SK-N-SH treated with all-trans-retinoic acid at 6 μM for 48 hours (cell line): ENCODE measurements around the gene HOXA13.

Experiments
- ATAC-seq: fragments of 200-7000 bp; cut with Tn5 transposase; 3 replicates; pipeline ENCODE4 v1.9.1; 2020; ENCODE audit warnings: mild to moderate bottlenecking, moderate library complexity
- ARNTL ChIP-seq: fragments of 450-650 bp; formaldehyde crosslinking; IDR thresholded peaks from 2 replicates; pipeline ENCODE4 v1.5.0; 2020; ENCODE audit warnings: low read depth, mild to moderate bottlenecking, moderate library complexity, borderline replicate concordance
- BACH2 ChIP-seq: fragments of 250-450 bp; sonication (Bioruptor Pico); IDR thresholded peaks from 2 replicates; pipeline ENCODE4 v1.9.0; 2021; ENCODE audit warnings: mild to moderate bottlenecking, borderline replicate concordance
- CSDC2 ChIP-seq: fragments of 250-450 bp; sonication (Bioruptor Pico); IDR thresholded peaks from 2 replicates; pipeline ENCODE4 v1.5.0; 2020; ENCODE audit warnings: mild to moderate bottlenecking, moderate library complexity
- GLIS3 ChIP-seq: fragments of 250-450 bp; sonication (Bioruptor Pico); IDR thresholded peaks from 2 replicates; pipeline ENCODE4 v1.5.0; 2020; ENCODE audit warnings: mild to moderate bottlenecking, moderate library complexity
- ISL1 ChIP-seq: fragments of 250-450 bp; sonication (Bioruptor Pico); IDR thresholded peaks from 2 replicates; pipeline ENCODE4 v2.1.2; 2022; ENCODE audit warnings: mild to moderate bottlenecking, moderate library complexity
- OSR1 ChIP-seq: fragments of 250-450 bp; sonication (Bioruptor Pico); IDR thresholded peaks from 2 replicates; pipeline ENCODE4 v1.8.0; 2022; ENCODE audit warnings: moderate library complexity, mild to moderate bottlenecking, inconsistent platforms
- PPARA ChIP-seq: fragments of 250-450 bp; sonication (Bioruptor Pico); IDR thresholded peaks from 2 replicates; pipeline ENCODE4 v1.5.0; 2020; ENCODE audit warnings: mild to moderate bottlenecking, borderline replicate concordance
- RARB ChIP-seq: fragments of 250-450 bp; sonication (Bioruptor Pico); IDR thresholded peaks from 2 replicates; pipeline ENCODE4 v1.8.0; 2021; ENCODE audit warnings: mild to moderate bottlenecking, moderate library complexity
- SNAI2 ChIP-seq: fragments of 250-450 bp; sonication (Bioruptor Pico); IDR thresholded peaks from 2 replicates; pipeline ENCODE4 v1.5.0; 2020; ENCODE audit warnings: mild to moderate bottlenecking, moderate library complexity
- TCF4 ChIP-seq: fragments of 250-450 bp; sonication (Bioruptor Pico); IDR thresholded peaks from 2 replicates; pipeline ENCODE4 v1.8.0; 2021; ENCODE audit warnings: mild to moderate bottlenecking, moderate library complexity, borderline replicate concordance
- TOX ChIP-seq: fragments of 250-450 bp; sonication (Bioruptor Pico); IDR thresholded peaks from 2 replicates; pipeline ENCODE4 v1.8.0; 2021; ENCODE audit warnings: mild to moderate bottlenecking, moderate library complexity, borderline replicate concordance
- ZC3H10 ChIP-seq: fragments of 250-450 bp; sonication (Bioruptor Pico); IDR thresholded peaks from 2 replicates; pipeline ENCODE4 v1.5.1; 2021; ENCODE audit warnings: mild to moderate bottlenecking, moderate library complexity
- ZFP3 ChIP-seq: fragments of 250-450 bp; sonication (Bioruptor Pico); IDR thresholded peaks from 2 replicates; pipeline ENCODE4 v1.5.0; 2020; ENCODE audit warnings: mild to moderate bottlenecking, moderate library complexity
- ZFP30 ChIP-seq: fragments of 450-650 bp; formaldehyde crosslinking; IDR thresholded peaks from 2 replicates; pipeline ENCODE4 v1.5.0; 2022; ENCODE audit warnings: mild to moderate bottlenecking, moderate library complexity
- ZNF565 ChIP-seq: fragments of 450-650 bp; formaldehyde crosslinking; conservative IDR thresholded peaks from 2 replicates; pipeline ENCODE4 v1.5.0; 2020; ENCODE audit warnings: low read depth, mild to moderate bottlenecking, moderate library complexity
- ZNF70 ChIP-seq: fragments of 450-650 bp; formaldehyde crosslinking; IDR thresholded peaks from 2 replicates; pipeline ENCODE4 v1.5.0; 2020; ENCODE audit warnings: mild to moderate bottlenecking, moderate library complexity
- ZNF8 ChIP-seq: fragments of 450-650 bp; formaldehyde crosslinking; IDR thresholded peaks from 2 replicates; pipeline ENCODE4 v1.5.0; 2020; ENCODE audit warnings: mild to moderate bottlenecking, moderate library complexity
- TF ChIP-seq, protein P1 (sequence below): fragments of 250-450 bp; sonication (Bioruptor Pico); IDR thresholded peaks from 2 replicates; pipeline ENCODE4 v1.8.0; 2020; ENCODE audit warnings: mild to moderate bottlenecking, moderate library complexity, borderline replicate concordance
- TF ChIP-seq, protein P2 (sequence below): fragments of 250-450 bp; sonication (Bioruptor Pico); IDR thresholded peaks from 2 replicates; pipeline ENCODE4 v1.5.1; 2021; ENCODE audit warnings: mild to moderate bottlenecking, moderate library complexity
- TF ChIP-seq, protein P3 (sequence below): fragments of 250-450 bp; sonication (Bioruptor Pico); IDR thresholded peaks from 2 replicates; pipeline ENCODE4 v1.5.0; 2020; ENCODE audit warnings: mild to moderate bottlenecking, moderate library complexity
- TF ChIP-seq, protein P4 (sequence below): fragments of 250-450 bp; sonication (Bioruptor Pico); IDR thresholded peaks from 2 replicates; pipeline ENCODE4 v1.8.0; 2021; ENCODE audit warnings: low read depth, mild to moderate bottlenecking, moderate library complexity, borderline replicate concordance
- TF ChIP-seq, protein P5 (sequence below): fragments of 250-450 bp; sonication (Bioruptor Pico); IDR thresholded peaks from 2 replicates; pipeline ENCODE4 v1.5.1; 2020; ENCODE audit warnings: low read depth, mild to moderate bottlenecking, moderate library complexity

Gene HOXA13

DNA sequence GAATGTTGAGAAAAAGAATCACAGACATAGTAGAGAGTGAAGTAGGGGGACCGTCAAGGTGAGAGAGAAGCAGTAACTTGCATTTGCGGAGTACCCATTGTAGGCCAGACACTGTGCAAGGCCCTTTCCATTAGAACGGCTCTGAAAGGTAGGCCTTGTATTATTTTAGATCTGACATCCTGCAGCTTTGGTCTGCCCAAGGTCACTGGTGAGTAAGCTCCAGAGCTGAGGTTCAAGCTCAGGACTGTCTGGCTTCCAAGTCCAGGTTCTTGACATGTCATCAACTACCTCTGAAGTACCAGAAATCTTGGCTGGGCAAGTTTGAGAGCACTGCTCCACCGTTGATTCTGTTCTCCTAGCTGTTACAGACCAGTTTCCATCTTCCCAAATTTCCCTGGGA is 29.6 kb upstream of the HOXA13 start:
- ATAC-seq = no peak
- TF ChIP-seq ZNF8 = no peak
- no peak for TF ChIP-seq PPARA (CRISPR knock-in tag)
- TF ChIP-seq, protein P1, sequence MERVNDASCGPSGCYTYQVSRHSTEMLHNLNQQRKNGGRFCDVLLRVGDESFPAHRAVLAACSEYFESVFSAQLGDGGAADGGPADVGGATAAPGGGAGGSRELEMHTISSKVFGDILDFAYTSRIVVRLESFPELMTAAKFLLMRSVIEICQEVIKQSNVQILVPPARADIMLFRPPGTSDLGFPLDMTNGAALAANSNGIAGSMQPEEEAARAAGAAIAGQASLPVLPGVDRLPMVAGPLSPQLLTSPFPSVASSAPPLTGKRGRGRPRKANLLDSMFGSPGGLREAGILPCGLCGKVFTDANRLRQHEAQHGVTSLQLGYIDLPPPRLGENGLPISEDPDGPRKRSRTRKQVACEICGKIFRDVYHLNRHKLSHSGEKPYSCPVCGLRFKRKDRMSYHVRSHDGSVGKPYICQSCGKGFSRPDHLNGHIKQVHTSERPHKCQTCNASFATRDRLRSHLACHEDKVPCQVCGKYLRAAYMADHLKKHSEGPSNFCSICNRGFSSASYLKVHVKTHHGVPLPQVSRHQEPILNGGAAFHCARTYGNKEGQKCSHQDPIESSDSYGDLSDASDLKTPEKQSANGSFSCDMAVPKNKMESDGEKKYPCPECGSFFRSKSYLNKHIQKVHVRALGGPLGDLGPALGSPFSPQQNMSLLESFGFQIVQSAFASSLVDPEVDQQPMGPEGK (CRISPR knock-in tag) = no peak
- no peak for TF ChIP-seq ISL1 (CRISPR knock-in tag)
- TF ChIP-seq BACH2 (CRISPR knock-in tag) = no peak

DNA sequence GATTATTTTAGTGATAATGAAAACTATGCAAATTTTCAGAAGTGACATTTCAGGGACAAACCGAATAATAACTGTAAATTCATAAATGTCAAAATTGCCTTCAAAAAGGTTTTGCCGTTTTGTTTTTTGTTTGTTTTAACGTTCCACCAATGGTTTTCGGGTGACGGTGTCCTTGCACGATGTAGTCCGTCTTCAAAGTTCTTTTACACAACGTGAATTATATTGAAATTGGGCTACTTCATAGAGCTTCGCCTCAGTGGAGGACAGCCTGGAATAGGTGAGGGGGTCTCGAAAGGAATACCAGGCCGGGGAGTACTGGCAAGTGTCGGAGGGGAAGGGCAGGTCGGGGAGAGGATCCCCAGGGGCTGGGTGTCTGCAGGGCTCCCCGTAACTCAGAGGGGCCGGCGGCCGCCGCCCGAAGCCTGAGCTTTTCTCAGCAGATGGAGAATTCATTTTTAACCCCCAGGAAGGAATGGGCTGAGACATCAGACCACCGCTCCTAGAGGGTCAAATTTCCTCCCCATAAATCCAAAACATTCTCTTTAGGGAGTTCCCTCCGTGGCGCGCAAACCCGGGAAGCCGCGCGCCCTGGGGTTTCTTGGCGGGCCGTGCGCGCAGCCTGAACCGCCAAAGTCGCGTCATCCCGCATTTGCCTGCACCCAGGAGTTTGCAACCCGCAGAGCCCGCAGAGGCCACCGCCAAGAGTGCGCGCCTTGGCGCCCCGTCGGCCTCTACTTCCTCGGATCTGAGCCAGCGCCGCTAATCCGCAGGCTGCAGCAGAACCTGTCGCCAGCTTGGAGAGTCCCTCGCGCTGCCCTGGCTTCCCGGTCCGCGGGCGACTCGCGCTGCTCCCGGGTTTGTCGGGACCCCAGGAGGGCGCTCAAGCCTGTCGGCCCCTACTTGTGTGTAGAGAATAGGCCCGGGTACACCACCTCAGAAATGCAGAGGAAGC is 25.4 kb upstream of the HOXA13 start:
- no peak for ATAC-seq
- TF ChIP-seq ZFP30 (CRISPR knock-in tag) = no peak
- TF ChIP-seq, protein P2, sequence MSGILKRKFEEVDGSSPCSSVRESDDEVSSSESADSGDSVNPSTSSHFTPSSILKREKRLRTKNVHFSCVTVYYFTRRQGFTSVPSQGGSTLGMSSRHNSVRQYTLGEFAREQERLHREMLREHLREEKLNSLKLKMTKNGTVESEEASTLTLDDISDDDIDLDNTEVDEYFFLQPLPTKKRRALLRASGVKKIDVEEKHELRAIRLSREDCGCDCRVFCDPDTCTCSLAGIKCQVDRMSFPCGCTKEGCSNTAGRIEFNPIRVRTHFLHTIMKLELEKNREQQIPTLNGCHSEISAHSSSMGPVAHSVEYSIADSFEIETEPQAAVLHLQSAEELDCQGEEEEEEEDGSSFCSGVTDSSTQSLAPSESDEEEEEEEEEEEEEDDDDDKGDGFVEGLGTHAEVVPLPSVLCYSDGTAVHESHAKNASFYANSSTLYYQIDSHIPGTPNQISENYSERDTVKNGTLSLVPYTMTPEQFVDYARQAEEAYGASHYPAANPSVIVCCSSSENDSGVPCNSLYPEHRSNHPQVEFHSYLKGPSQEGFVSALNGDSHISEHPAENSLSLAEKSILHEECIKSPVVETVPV = no peak
- TF ChIP-seq GLIS3 = no peak
- no peak for TF ChIP-seq SNAI2 (CRISPR knock-in tag)
- TF ChIP-seq, protein P3, sequence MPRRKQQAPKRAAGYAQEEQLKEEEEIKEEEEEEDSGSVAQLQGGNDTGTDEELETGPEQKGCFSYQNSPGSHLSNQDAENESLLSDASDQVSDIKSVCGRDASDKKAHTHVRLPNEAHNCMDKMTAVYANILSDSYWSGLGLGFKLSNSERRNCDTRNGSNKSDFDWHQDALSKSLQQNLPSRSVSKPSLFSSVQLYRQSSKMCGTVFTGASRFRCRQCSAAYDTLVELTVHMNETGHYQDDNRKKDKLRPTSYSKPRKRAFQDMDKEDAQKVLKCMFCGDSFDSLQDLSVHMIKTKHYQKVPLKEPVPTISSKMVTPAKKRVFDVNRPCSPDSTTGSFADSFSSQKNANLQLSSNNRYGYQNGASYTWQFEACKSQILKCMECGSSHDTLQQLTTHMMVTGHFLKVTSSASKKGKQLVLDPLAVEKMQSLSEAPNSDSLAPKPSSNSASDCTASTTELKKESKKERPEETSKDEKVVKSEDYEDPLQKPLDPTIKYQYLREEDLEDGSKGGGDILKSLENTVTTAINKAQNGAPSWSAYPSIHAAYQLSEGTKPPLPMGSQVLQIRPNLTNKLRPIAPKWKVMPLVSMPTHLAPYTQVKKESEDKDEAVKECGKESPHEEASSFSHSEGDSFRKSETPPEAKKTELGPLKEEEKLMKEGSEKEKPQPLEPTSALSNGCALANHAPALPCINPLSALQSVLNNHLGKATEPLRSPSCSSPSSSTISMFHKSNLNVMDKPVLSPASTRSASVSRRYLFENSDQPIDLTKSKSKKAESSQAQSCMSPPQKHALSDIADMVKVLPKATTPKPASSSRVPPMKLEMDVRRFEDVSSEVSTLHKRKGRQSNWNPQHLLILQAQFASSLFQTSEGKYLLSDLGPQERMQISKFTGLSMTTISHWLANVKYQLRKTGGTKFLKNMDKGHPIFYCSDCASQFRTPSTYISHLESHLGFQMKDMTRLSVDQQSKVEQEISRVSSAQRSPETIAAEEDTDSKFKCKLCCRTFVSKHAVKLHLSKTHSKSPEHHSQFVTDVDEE = no peak
- TF ChIP-seq TOX (CRISPR knock-in tag) = no peak
- TF ChIP-seq, protein P4, sequence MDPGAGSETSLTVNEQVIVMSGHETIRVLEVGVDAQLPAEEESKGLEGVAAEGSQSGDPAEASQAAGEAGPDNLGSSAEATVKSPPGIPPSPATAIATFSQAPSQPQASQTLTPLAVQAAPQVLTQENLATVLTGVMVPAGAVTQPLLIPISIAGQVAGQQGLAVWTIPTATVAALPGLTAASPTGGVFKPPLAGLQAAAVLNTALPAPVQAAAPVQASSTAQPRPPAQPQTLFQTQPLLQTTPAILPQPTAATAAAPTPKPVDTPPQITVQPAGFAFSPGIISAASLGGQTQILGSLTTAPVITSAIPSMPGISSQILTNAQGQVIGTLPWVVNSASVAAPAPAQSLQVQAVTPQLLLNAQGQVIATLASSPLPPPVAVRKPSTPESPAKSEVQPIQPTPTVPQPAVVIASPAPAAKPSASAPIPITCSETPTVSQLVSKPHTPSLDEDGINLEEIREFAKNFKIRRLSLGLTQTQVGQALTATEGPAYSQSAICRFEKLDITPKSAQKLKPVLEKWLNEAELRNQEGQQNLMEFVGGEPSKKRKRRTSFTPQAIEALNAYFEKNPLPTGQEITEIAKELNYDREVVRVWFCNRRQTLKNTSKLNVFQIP (CRISPR knock-in tag) = no peak
- no peak for TF ChIP-seq ZC3H10 (CRISPR knock-in tag)
- TF ChIP-seq ZNF70 (CRISPR knock-in tag) = no peak
- TF ChIP-seq ZFP3 (CRISPR knock-in tag) = no peak
- no peak for TF ChIP-seq ARNTL
- no peak for TF ChIP-seq ZNF565 (CRISPR knock-in tag)
- TF ChIP-seq RARB = no peak
- TF ChIP-seq CSDC2 (CRISPR knock-in tag) = no peak
- TF ChIP-seq TCF4 (CRISPR knock-in tag) = no peak
- no peak for TF ChIP-seq OSR1 (CRISPR knock-in tag)
- no peak for TF ChIP-seq ZNF8
- TF ChIP-seq, protein P5, sequence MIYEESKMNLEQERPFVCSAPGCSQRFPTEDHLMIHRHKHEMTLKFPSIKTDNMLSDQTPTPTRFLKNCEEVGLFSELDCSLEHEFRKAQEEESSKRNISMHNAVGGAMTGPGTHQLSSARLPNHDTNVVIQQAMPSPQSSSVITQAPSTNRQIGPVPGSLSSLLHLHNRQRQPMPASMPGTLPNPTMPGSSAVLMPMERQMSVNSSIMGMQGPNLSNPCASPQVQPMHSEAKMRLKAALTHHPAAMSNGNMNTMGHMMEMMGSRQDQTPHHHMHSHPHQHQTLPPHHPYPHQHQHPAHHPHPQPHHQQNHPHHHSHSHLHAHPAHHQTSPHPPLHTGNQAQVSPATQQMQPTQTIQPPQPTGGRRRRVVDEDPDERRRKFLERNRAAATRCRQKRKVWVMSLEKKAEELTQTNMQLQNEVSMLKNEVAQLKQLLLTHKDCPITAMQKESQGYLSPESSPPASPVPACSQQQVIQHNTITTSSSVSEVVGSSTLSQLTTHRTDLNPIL = no peak
